ENCODE measurements around the gene ZNF784.

ZNF784 gene

GRCh38 chr19:55621673-55622231 lies 2.6 kb downstream of the ZNF784 start:
- no peak for DNase-seq (ENCODE audit: low read depth in 2 of 2)

- no peak for DNase-seq (ENCODE audit: low read depth in 2 of 2)
These were observed 3.1 kb downstream of the ZNF784 start for GRCh38 chr19:55621205-55621672.

- peak in 1 of 2 donors; percentile 19 for DNase-seq (ENCODE audit: low read depth in 2 of 2)
These were observed 3.8 kb downstream of the ZNF784 start for GRCh38 chr19:55620410-55621204.

- no peak for DNase-seq (ENCODE audit: low read depth in 2 of 2)
These were observed 5.1 kb downstream of the ZNF784 start for GRCh38 chr19:55619286-55619685.

- DNase-seq (ENCODE audit: low read depth in 2 of 2) = no peak
These were observed 5.9 kb downstream of the ZNF784 start for GRCh38 chr19:55618426-55618825.

GRCh38 chr19:55617426-55617825 lies 6.9 kb downstream of the ZNF784 start:
- no peak for DNase-seq (ENCODE audit: low read depth in 2 of 2)

- DNase-seq (ENCODE audit: low read depth in 2 of 2) = no peak
These were observed 7.9 kb downstream of the ZNF784 start for GRCh38 chr19:55616395-55616875.

GRCh38 chr19:55615543-55616394 lies 8.6 kb downstream of the ZNF784 start:
- no peak for DNase-seq (ENCODE audit: low read depth in 2 of 2)

- DNase-seq (ENCODE audit: low read depth in 2 of 2) = no peak
These were observed 9.4 kb downstream of the ZNF784 start for GRCh38 chr19:55614711-55615542.

GRCh38 chr19:55613930-55614710 lies 10.2 kb downstream of the ZNF784 start:
- DNase-seq (ENCODE audit: low read depth in 2 of 2) = no peak

- DNase-seq (ENCODE audit: low read depth in 2 of 2) = no peak
These were observed 11.0 kb downstream of the ZNF784 start for GRCh38 chr19:55613396-55613795.

GRCh38 chr19:55611983-55612645 lies 12.3 kb downstream of the ZNF784 start:
- DNase-seq (ENCODE audit: low read depth in 2 of 2) = no peak

GRCh38 chr19:55611300-55611982 lies 12.9 kb downstream of the ZNF784 start:
- DNase-seq (ENCODE audit: low read depth in 2 of 2) = no peak

GRCh38 chr19:55609326-55609725 lies 15.0 kb downstream of the ZNF784 start:
- no peak for DNase-seq (ENCODE audit: low read depth in 2 of 2)

- no peak for DNase-seq (ENCODE audit: low read depth in 2 of 2)
These were observed 17.5 kb downstream of the ZNF784 start for GRCh38 chr19:55606817-55607216.

GRCh38 chr19:55606471-55606787 lies 17.9 kb downstream of the ZNF784 start:
- DNase-seq (ENCODE audit: low read depth in 2 of 2) = no peak

- peak; percentile 61 to 62 for DNase-seq (ENCODE audit: low read depth in 2 of 2)
These were observed 18.5 kb downstream of the ZNF784 start, which contains the start of gene ZNF865 for GRCh38 chr19:55605637-55606470. TSS of gene ZNF865 (plus strand) at chr19:55605647. CDS start at chr19:55613619, 7,972 bp downstream.

- peak; percentile 99 for DNase-seq (ENCODE audit: low read depth in 2 of 2)
These were observed 19.1 kb downstream of the ZNF784 start for GRCh38 chr19:55605207-55605636.

All from stimulated activated CD8-positive, alpha-beta memory T cell treated with anti-CD3 and anti-CD28 coated beads, Interleukin-15, amount 100 ng/mL, for 48 hours (primary cell).